ENCODE data around the gene LONRF2. TPM values are rescaled to one million over a fixed set of nuclear protein-coding genes. Genes with fewer than 3 reads are reported as not detected.

The LONRF2 gene
- total RNA-seq, 6 experiments from 2014 or later = not detected

DNA sequence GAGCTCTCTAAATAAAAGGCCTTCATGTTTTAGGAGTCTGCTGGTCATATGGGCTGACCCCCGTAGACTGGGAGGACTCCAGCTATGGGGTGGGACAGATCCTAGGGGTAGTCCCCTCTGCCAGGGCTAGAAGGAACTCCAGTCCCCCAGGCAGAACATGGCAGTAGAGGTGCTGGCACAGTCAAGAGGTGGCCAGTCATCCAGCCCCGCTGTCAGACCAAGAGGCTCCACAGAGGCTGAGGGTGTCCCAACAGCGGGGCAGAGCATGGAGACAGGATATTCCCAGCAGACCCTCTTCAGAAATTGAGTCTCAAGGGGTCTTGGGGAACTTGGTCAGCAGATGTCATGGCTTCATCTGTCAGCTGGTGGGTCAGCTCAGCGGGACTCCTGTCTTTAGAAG is 76.6 kb downstream of the LONRF2 start:
- no peak overlapping the region for H3K4me3 Mint-ChIP-seq
- peaks cover 10% of the 10 kb centered on the region for H3K4me1 Mint-ChIP-seq (ENCODE audit: low read depth)
- H3K27ac Mint-ChIP-seq = no peak overlapping the region
- DNase-seq = no peak
- no peaks in the 10 kb centered on the region for H3K36me3 Mint-ChIP-seq (ENCODE audit: low read depth)
- H3K27me3 Mint-ChIP-seq (ENCODE audit: insufficient read depth) = peaks cover 12% of the 10 kb centered on the region
- H3K9me3 Mint-ChIP-seq = no peaks in the 10 kb centered on the region
- TF ChIP-seq, protein P1, sequence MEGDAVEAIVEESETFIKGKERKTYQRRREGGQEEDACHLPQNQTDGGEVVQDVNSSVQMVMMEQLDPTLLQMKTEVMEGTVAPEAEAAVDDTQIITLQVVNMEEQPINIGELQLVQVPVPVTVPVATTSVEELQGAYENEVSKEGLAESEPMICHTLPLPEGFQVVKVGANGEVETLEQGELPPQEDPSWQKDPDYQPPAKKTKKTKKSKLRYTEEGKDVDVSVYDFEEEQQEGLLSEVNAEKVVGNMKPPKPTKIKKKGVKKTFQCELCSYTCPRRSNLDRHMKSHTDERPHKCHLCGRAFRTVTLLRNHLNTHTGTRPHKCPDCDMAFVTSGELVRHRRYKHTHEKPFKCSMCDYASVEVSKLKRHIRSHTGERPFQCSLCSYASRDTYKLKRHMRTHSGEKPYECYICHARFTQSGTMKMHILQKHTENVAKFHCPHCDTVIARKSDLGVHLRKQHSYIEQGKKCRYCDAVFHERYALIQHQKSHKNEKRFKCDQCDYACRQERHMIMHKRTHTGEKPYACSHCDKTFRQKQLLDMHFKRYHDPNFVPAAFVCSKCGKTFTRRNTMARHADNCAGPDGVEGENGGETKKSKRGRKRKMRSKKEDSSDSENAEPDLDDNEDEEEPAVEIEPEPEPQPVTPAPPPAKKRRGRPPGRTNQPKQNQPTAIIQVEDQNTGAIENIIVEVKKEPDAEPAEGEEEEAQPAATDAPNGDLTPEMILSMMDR (IDR thresholded peaks at IDR 0.05) = no peak

DNA sequence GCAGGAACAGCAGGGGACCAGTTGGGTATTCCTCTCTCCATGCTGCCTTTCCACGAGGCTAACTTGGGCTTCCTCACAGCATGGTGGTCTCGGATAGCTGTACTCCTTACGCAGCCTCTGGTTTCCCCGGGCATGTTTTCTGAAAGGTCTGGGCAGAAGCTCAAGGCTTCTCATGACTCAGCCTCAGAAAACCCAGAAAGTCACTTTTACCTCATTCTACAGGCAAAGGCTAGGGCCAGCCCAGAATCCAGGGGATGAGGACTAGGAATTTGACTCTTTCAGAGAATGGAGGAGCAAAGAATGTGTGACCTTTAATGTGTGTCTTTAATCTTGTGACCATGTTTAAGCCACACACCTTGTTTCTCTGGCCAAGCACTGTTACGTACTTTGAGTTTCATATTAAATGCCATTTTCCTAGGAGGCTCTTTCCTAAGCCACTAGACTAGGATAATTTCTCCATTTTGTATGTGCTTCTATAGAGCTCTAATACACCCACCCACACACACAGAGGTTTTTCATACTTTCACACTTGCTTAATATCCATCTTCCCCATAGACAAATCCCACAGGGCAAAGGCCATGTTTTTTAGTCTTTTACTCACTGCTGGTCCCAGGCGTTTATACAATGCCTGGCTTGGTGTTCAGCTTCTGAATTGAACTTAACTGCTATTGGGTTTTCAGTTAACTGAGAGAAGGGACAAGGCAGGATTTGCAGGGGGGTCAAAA is 77.3 kb downstream of the LONRF2 start:
- peak; percentile 12 for DNase-seq
- Mint-ChIP-seq H3K4me1 (ENCODE audit: low read depth) (peaks cover 10% of the 10 kb centered on the region), H3K4me3 (no peak overlapping the region), H3K36me3 (ENCODE audit: low read depth) (no peaks in the 10 kb centered on the region), H3K27me3 (ENCODE audit: insufficient read depth) (peaks cover 12% of the 10 kb centered on the region), H3K27ac (no peak overlapping the region), H3K9me3 (no peaks in the 10 kb centered on the region)
- TF ChIP-seq, protein P1 (IDR thresholded peaks at IDR 0.05) = no peak

DNA sequence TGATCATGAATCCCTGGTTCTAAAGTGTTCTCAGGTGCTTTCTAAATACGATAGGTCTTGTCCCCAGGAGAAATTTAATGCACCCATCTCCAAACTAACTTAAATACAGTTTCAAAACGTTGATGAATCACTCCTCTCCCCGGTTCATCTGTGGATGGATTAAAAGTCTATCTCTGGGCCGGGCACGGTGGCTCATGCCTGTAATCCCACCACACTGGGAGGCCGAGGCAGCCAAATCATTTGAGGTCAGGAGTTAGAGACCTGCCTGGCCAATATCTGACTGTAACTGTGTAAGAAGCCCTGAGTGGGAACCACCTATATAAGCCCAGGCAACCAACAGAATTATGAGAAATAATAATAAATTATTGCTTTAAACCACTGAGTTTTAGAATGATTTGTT is 78.7 kb downstream of the LONRF2 start:
- Mint-ChIP-seq H3K36me3 (ENCODE audit: low read depth) (no peaks in the 10 kb centered on the region), H3K4me1 (ENCODE audit: low read depth) (peaks cover 10% of the 10 kb centered on the region), H3K27me3 (ENCODE audit: insufficient read depth) (peaks cover 11% of the 10 kb centered on the region), H3K27ac (no peak overlapping the region), H3K4me3 (no peak overlapping the region), H3K9me3 (no peaks in the 10 kb centered on the region)
- no peak for DNase-seq
- TF ChIP-seq, protein P1 (IDR thresholded peaks at IDR 0.05) = no peak

DNA sequence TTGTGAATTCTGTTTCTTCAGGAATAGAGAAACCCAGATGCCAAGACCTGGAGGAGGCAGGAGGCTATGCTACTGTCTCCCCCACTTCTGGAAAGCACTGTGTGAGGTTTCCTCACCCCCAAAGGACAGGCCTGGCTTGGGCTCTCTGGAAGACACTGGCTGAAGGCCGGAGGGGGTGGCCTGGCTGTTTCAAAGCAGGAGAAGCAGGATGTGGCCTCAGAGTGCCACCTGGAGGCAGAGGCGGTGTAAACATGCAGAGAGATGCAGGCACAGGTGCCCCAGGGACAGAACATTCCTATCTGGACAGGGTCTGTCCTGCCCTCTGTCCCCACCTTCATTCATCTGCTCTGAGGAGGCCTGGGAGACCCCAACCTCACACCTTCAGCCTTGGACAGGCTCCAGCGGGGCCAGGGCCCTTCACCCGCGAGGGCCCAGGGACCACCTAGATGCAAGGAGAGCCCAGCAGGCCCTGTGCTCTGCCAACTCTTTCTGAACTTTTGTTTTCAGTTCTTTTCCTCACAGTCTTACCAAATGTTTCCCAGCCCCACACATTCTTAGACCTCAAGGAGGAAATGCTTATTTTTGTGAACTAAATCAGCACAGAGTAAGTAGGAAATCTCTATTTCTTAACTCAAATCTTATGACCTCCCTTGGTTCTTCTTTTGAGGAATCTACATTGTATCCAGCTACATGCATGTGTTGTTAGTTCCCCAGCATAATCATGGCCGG is 79.2 kb downstream of the LONRF2 start:
- Mint-ChIP-seq H3K9me3 (no peaks in the 10 kb centered on the region), H3K27ac (no peak overlapping the region), H3K36me3 (ENCODE audit: low read depth) (no peaks in the 10 kb centered on the region), H3K27me3 (ENCODE audit: insufficient read depth) (peaks cover 11% of the 10 kb centered on the region), H3K4me1 (ENCODE audit: low read depth) (peaks cover 10% of the 10 kb centered on the region), H3K4me3 (no peak overlapping the region)
- TF ChIP-seq, protein P1 (IDR thresholded peaks at IDR 0.05) = peak; percentile 87
- peak; percentile 46 for DNase-seq

DNA sequence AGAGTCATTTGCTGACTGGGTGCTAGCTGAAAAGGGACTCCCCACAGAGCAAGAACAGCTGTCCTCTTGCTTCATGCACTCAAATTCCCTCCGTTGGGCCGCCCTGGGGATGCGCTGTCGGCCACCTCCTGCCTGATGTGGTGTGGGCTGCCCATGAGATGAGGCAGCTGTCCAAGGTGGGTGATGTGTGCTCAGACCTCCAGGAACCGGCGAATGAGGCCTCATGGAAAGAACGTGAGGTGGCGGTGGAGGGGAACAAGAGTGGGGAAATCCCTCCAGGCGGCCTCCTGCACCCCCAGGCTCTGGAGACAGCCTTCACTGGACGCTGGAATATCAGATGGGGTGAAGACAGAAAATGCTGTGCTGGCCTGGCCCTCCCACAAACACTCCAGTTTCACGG is 79.8 kb downstream of the LONRF2 start:
- no peaks in the 10 kb centered on the region for H3K36me3 Mint-ChIP-seq (ENCODE audit: low read depth)
- H3K27ac Mint-ChIP-seq = no peak overlapping the region
- H3K4me1 Mint-ChIP-seq (ENCODE audit: low read depth) = peaks cover 10% of the 10 kb centered on the region
- TF ChIP-seq, protein P1 (IDR thresholded peaks at IDR 0.05) = no peak
- H3K4me3 Mint-ChIP-seq = no peak overlapping the region
- H3K27me3 Mint-ChIP-seq (ENCODE audit: insufficient read depth) = peaks cover 11% of the 10 kb centered on the region
- no peak for DNase-seq
- no peaks in the 10 kb centered on the region for H3K9me3 Mint-ChIP-seq
